GM12865 (cell line): ENCODE data around the gene WASL.
A peak's percentile ranks its signal among the peaks of the same experiment; 100 is the strongest.
"Not testable (repeated sequence)": the region's sequence is repeated elsewhere in the genome, so short reads cannot be mapped to it uniquely, and the experiment has no call there.

Source experiments
- DNase-seq: peaks from one replicate; pipeline ENCODE4 v3.0.0; 2010; ENCODE audit warnings: low read depth
- H3K4me3 ChIP-seq: 2 replicates; pipeline ENCODE4 v1.5.1; 2011; ENCODE audit warnings: mild to moderate bottlenecking, low read depth, low read length, control low read depth
- TF ChIP-seq, protein P1 (sequence below): IDR thresholded peaks from 2 replicates; pipeline ENCODE4 v1.5.1; 2011; ENCODE audit warnings: low read length, control low read depth, low read depth, inconsistent platforms; ENCODE audit not compliant: insufficient read depth; ENCODE audit errors: missing control alignments

The WASL gene

DNA sequence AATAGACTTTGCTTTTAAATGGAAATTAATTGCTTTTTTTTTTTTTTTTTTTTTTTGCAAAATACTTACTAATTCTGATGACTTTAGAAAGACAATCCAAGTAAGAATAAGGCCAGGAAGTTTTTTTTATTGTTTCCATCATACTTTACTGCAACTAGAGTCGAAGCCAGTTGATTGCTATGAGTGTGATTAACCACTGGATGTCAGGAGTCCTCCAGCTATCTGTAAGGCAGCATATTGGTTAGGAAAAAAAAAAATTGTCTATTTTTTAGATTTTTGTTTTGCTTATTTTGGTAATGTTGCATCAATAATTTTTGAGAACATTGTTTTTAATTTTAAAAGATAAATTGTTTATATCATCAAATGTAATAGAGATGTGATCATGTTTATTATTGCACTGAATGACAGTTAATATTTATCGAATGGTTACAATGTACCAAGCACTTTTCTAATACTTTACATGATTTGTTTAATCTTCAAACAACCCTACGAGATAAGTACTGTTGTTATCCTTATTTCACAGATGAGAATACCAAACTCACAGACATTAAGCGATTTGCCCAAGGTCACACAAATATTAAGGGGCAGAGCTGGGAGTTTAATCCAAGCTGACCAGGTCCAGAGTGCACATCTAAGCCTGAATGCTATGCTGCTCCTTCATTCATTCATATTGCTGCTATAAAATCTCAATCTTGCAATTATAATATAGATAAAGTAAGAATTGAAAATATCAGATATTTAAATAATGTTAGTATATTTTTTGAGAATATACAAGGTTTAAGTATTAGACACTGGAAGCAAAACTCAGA, 113.0 kb downstream of the WASL start:
- TF ChIP-seq, protein P1, sequence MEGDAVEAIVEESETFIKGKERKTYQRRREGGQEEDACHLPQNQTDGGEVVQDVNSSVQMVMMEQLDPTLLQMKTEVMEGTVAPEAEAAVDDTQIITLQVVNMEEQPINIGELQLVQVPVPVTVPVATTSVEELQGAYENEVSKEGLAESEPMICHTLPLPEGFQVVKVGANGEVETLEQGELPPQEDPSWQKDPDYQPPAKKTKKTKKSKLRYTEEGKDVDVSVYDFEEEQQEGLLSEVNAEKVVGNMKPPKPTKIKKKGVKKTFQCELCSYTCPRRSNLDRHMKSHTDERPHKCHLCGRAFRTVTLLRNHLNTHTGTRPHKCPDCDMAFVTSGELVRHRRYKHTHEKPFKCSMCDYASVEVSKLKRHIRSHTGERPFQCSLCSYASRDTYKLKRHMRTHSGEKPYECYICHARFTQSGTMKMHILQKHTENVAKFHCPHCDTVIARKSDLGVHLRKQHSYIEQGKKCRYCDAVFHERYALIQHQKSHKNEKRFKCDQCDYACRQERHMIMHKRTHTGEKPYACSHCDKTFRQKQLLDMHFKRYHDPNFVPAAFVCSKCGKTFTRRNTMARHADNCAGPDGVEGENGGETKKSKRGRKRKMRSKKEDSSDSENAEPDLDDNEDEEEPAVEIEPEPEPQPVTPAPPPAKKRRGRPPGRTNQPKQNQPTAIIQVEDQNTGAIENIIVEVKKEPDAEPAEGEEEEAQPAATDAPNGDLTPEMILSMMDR: peak; percentile 36
- DNase-seq: peak; percentile 11
- H3K4me3 ChIP-seq: no peak overlapping the region

DNA sequence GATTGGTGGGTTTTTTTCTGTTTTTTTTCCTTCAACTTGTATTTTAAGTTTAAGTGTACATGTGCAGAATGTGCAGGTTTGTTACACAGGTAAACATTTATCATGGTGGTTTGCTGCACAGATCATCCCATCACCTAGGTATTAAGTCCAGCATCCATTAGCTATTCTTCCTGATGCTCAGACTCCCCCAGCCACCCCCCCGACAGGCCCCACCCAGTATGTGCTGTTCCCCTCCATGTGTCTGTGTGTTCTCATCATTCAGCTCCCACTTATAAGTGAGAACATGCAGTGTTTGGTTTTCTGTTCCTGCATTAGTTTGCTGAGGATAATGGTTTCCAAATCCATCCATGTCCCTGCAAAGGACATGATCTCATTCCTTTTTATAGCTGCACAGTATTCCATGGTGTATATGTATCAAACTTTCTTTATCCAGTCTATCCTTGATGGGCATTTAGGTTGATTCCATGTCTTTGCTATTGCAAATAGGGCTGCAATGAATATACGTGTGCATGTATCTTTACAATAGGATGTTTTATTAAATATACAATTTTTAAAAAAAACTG, 114.7 kb downstream of the WASL start:
- not testable (repeated sequence) for H3K4me3 ChIP-seq, DNase-seq

DNA sequence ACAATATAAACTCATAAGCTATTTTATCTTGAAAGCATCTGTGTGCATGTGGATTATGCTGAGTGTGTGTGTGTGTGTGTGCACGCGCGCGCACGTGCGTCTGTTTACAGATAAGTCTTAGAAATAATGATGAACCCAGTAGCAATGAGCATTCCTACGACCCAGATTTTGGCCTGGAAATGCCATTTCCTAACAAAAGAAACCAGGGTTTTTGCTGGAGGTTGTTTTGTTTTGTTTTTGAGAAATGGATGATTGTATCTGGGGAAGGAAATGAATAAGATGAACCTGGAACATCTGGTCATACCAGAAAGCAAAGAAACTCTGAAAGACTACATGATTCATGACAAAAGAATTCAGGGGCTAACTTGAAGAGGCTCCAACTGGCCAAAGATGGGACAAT, 115.2 kb downstream of the WASL start:
- no peak overlapping the region for H3K4me3 ChIP-seq
- TF ChIP-seq, protein P1: no peak
- DNase-seq: no peak

DNA sequence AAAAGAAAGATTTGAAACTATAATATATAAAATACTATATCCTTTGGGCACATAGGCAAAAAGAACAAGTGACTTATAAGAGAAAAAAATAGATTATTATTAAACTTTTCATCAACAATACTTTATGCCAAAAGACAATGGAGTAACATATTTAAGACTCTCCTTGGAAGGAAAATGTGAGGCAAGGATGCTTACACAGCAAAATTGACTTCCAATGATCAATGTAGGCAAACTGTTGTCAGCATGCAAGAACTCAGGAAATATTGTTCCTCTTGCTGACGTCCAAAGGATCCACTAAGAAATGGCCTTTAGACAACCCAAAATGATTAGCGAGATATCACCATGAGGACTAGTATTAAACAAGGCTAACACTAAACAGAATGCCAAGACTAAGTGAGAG, 116.0 kb downstream of the WASL start:
- no peak overlapping the region for H3K4me3 ChIP-seq
- no peak for DNase-seq
- TF ChIP-seq, protein P1: no peak
